ELR (cell line): Measurements from ENCODE around the gene KCNA2.

ENCODE experiments used
- DNase-seq: peaks from one replicate; pipeline ENCODE4 v3.0.0-alpha.2; 2015; ENCODE audit warnings: low read depth

KCNA2 gene

DNA sequence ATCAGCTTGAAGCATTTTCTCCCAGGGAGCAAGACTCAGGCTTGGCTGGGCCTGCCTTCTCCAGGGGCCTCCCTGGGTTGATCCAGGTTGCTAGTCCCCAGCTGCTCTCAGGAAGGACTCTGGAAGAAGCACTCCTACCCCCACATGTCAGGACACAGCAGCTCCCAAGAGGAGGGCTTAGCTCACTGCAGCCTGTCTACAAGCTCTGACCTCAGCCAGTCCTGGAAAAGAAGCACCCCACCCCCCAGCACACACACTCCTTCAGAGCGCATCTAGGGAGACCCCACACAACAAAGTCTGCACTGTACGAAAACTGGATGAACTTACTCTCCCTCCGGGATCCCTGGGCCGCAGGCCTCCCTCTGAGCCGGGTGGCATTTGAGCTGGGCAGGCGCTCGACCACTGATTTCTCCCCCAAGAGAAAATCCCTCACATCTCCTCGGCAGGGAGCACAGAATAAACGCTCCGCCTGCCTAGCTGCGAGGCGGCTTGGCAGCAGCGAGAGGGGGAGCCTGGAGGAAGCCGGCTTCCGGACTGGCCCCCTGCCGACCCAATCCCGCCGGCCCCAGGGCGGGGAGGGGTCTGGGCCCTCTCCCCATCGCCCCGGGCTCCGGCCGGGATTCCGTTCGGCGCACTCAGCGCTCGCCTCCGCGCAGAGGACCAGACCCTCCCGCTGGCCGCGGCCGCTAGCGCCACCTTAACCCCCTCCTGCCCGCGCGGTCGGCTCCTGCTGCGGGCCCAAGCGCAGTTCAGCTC, at the start of gene KCNA2:
TSS of gene KCNA2 (minus strand) at position 458 of the 756 bp plus-strand sequence. CDS start 1,576 bp downstream, outside the sequence.
- peak; percentile 5 for DNase-seq

DNA sequence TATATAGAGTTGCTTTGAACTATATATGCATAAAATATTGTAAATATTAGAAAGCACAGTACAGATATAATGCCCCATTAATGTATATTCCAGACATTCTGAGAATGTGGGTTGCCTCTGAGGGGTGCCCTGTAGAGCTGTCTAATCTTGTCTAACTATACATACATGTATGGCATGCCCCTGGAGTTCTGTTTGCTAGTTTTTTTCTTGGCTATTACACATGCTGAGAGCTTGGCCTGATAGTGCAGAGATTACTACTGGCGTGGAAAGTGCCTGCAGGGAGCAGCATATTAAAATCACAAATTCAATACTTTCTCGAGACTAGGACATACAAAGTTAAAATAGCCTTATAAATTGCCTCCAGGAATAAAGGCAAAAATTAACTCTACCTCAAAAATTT, 44.5 kb upstream of the KCNA2 start:
- no peak for DNase-seq

GRCh38 chr1:110648417-110648816, 42.3 kb upstream of the KCNA2 start:
- DNase-seq, result no peak

- DNase-seq, result peak; percentile 31
Observed at GRCh38 chr1:110647254-110647891, 41.2 kb upstream of the KCNA2 start.

- DNase-seq, result peak; percentile 77
Observed at GRCh38 chr1:110645821-110646735, 39.9 kb upstream of the KCNA2 start.

DNA sequence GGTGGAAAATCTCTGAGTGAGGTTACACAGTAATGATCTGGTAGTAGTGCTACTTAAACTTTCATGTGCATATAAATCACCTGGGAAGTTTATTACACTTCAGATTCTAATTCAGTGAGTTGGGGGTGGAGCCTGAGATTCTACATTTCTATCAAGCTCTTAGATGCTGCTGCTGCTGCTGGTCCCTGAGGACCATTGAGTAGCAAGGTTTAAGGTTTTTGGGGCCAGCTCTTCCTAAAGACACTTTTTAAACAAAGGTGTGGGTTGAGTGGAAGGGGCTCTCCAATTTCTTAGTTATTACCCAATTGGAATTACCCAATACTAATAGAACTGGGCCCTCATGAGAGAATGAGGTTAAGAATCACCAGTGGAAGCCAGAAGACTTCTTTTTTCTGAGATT, 39.1 kb upstream of the KCNA2 start:
- no peak for DNase-seq

GRCh38 chr1:110643879-110644472, 37.8 kb upstream of the KCNA2 start:
- no peak for DNase-seq

GRCh38 chr1:110639724-110640386, 33.7 kb upstream of the KCNA2 start:
- peak; percentile 5 for DNase-seq

- no peak for DNase-seq
Observed at GRCh38 chr1:110638556-110638955, 32.4 kb upstream of the KCNA2 start.

- no peak for DNase-seq
Observed at GRCh38 chr1:110638058-110638457, 31.9 kb upstream of the KCNA2 start.

DNA sequence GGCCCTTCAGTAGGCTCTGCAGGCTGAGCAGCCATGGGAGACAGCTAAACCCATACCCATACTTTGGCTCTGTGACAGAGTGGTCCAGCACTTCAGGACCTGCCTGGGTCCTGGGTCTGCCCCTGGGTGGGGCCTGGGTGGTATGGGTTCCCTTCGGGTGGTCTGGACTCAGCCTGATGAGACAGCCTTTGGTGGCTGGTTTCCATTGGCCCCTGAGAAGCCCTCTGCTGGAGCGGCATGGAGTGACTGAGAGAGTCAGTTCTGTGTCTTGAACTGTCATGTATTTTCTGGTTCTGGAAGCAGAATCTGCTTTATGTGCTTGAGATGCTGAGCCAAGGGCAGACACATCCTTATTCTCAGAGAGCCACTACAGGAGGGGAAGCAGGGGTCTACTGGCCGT, 31.3 kb upstream of the KCNA2 start:
- no peak for DNase-seq

GRCh38 chr1:110636149-110636935, 30.2 kb upstream of the KCNA2 start:
- no peak for DNase-seq

- no peak for DNase-seq
Observed at GRCh38 chr1:110635434-110635833, 29.3 kb upstream of the KCNA2 start.

GRCh38 chr1:110634455-110635311, 28.5 kb upstream of the KCNA2 start:
- DNase-seq, result peak; percentile 48

- no peak for DNase-seq
Observed at GRCh38 chr1:110634086-110634454, 27.9 kb upstream of the KCNA2 start.

DNA sequence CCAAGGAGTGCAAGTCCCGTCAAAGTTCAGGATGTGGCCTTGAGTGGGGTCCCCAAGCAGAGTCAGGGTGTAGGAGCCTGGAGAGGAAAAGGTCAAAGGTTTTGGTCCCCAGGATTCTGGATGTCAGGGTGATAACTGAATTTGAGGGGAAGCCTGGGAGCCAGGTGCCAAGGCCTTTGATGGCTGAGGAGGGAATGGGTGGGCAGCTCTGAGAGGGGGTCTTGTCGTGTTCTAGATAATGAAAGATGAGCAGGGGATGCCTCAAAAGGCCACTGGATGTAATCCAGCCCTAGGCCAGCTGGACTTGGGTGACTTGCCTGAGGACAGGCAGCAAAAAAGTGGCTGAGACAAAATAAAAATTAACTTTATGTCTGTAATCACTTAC, 27.5 kb upstream of the KCNA2 start:
- DNase-seq, result no peak

DNA sequence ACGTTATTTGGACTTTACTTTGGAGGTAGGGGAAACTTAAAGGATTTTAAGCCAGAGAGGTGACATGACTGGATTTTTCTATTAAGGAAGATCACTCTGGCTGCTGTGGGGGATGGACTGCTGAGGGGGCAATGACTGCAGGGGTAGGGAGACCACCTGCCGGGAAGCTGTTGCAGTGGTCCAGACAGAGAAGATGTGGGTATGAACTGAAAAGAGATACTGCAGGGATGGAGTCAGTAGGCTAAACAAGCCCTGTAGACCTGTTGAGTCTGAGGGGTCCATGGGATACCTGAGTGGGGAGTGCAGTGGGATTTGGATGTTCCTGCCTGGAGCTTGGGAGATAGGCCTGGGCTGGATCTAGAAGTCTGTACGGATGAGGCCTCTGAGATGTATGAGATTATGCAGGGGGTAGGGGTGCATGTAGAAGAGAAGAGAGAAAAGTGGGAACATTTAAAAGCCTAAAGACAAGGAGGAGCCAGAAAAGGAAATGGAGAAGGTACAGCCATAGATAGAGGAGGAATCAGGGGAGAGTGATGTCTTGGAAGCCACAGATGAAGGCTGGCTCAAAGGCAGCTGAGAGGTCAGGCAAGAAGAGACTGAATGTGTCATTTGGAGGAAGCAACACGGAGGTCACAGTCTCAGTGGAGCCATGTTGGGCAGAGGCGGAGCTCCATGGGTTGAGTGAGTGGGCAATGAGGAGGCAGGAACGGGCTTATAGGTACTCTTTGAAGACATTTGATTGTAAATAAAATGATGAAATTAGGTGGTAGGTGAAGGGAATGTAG, 25.9 kb upstream of the KCNA2 start:
- no peak for DNase-seq

DNA sequence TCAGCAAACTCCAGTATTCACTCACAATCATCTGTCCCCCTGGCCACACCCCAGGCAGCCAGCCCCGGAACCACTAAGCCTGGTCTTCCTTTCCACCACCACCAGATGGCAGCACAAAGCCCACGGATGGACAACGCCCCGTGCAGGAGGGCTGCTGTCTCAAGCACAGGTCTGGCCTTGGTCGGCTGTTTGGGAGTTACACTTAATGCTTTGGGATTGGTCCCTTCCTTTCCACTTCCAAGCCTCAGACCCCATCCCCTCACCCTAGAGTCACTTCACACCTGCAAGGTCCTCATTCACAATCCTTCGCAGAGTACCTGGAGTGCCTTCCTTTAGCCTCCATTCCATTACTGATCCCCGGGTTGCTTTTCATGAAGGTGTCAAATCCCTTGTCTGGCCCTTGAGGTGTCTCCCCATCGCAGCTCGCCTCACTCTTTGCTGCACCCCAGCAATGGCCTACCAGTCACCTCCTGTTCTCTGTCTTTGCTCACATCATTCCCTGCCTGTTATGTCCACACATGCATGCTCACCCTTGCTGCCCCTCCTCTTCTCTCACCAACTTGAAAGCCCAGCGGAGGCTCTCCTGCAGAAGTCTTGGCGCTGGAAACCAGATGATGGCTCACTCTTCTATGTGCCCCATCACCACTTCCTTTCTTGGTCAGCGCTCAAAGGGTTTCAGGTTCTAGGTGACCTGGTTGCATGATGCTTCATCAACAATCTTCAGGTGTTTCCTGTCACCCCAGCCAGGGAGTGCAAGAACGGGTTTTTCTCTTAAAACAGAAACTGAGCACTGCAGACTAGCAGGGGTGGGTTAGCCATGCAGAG, 24.9 kb upstream of the KCNA2 start:
- DNase-seq, result peak; percentile 72
